Stimulated activated CD4-positive, alpha-beta T cell treated with anti-CD3 and anti-CD28 coated beads, TNF-alpha, amount 100 ng/mL, for 4 hours (primary cell): ENCODE data around the gene STT3B.

Experiments
- DNase-seq, 3 experiments: peaks; one replicate each; pipeline ENCODE4 v3.0.0-alpha.2; 2020; ENCODE audit warnings: low read depth in 3 of 3

Gene STT3B

GRCh38 chr3:31521468-31521867 lies 11.3 kb upstream of the STT3B start:
- no peak for DNase-seq

- no peak for DNase-seq
Observed at GRCh38 chr3:31522152-31522551, 10.6 kb upstream of the STT3B start.

- DNase-seq = no peak
Observed at GRCh38 chr3:31523543-31523942, 9.2 kb upstream of the STT3B start.

DNA sequence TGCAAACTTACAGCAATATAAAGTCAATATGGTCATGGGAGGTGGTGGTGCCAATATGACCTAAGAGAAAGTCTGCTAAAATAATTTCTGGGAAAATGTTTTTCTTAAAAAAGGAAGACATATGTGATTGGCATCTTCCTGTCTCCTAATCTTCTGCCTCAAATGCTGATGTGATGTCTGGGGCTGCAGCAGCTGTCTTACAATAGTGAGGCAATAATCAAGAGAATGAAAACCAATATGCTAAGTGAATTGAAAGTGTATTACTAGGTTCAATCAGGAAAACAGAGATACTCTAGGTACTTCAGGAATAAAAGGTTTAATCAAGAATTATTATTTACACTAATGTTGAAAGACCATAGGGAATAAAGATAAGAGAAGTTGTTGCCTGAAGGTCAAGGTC lies 7.2 kb upstream of the STT3B start:
- DNase-seq = no peak

DNA sequence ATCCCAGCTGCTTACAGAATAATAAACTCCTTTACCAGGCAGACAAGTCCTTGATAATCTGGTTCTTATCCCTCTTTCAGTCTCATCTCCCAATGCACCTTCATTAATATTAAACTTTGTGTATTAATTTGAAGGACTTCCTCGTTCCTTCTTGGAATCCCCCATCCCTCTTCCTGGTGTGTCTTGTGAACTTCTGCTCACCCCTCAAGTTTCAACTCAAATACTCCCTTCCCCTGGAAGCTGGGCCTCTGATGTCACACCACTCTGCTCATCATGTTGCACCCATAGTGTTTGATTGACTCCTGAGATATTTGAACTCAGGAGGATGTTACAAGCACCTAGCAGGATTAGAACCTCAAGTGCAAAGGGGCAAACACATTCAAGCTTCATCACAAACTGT lies 3.3 kb upstream of the STT3B start:
- no peak for DNase-seq

- DNase-seq = no peak
Observed at GRCh38 chr3:31530039-31530959, 2.4 kb upstream of the STT3B start.

DNA sequence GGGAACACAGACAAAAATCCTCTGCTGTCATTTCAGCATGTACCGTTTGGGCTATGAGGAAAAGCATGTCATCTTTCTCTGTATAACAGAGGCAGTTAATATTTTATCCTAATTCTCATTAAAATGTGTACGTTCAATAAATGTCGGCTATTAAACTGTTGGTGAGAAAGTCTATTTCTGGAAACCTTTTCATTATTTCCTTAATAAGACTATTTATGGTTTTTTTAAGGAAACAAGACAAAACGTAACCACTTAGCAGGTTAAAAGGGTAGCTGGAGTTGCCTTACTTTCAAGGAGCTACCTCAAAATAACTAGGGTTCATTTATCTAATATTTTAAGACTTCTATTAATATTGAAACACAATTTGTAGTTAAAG lies 1.8 kb upstream of the STT3B start:
- DNase-seq = no peak

DNA sequence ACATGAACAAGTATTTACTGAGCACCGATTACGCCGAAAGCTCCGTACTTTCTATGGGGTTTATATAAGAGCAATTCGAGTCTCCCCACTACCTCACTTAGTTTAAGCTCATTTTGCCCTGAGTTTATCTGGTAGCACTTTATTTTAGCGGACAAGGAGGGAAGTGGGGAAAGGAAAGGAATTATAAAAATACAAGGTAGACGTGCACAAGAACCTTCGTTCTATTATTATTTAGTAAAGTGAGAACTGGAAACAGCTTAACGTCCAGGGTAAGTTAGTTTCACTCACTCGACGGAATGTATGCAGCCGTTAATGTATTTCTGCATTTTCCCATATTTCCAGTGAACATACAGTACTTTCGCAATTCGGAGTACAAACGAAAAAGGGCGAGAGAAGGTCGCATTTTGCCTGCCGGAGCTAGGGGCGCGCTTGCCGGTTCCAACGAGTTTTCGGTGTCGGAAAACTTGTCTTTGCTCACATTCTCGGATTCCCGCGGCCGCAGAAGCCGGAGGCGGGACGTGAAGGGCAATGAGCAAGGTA lies 1.2 kb upstream of the STT3B start:
- DNase-seq = no peak

GRCh38 chr3:31531992-31532586 lies 636 bp upstream of the STT3B start:
- peak; percentile 98 for DNase-seq

DNA sequence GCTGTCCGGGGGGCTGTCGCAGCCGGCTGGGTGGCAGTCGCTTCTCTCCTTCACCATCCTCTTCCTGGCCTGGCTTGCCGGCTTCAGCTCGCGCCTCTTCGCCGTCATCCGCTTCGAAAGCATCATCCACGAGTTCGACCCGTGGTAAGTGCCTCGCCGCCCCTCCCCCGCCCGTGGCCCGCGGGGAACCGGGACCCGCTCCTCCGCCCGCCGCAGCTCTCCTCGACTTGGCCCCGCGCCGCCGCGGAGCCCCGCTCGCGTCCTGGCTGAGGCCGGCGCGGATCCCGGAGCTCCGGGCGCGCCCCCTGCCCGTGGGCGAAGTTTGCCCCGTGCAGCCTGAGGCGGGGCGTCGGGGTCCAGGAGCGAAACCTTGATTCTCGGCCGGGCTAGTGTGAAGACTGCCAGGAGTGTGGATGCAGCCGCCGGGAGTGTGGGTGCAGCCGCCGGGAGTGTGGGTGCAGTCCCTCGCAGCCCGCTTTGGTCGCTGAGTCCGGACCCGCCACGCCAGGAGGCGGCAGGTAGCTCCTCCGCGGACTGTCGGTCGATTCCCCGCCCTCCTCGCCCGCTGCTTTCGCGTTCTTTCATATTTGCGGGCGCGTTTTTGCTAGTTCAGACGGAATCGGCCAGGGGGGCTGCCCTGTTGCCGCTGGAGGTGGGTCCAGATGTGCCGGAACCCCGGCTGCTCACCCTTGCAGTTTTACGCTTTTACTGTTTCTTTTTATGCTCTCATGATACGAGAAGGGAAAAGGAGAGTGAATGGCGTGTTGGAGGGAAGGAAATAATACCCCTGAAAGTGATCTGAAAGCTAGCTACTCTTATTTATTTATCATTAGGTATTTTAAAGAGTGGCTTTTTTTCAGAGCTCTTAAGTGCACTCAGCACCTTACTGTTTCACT lies 692 bp downstream of the STT3B start:
- peak; percentile 21 to 42 (median 29) for DNase-seq

DNA sequence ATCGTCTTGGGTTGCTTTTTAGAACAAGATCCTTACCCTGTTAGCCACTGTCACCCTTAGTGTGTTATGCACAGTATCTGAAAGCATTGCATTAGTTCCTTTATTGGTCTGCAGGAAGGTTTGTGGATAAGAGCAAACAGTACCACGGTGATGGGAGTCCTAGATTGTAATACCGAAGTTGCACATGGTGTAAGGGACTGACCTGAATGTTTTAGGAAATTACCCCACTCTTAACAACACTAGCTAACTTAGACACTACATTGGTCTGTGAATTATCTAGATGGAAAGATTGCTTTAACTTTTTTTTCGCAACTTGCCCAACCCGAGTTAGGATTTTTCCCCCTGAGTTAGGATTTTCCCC lies 1.3 kb downstream of the STT3B start:
- no peak for DNase-seq

DNA sequence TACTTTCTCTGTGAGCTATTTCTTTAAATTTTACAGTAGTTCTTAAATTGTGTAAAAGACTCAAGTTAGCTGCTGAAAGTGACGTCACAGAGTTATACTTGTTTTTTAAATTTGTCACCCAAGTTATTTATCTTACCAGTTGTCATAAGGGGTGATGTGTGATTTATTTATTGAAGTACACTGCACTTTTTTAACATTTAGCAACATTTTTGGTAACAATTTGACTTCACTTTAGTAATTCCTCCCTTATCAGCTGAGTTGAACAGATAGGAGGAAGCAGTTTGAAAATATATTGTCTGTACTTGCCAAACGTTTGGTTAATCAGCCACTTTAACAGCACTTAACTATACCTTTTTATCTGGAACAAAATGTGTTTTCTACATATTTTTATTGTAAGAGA lies 3.8 kb downstream of the STT3B start:
- DNase-seq = no peak

DNA sequence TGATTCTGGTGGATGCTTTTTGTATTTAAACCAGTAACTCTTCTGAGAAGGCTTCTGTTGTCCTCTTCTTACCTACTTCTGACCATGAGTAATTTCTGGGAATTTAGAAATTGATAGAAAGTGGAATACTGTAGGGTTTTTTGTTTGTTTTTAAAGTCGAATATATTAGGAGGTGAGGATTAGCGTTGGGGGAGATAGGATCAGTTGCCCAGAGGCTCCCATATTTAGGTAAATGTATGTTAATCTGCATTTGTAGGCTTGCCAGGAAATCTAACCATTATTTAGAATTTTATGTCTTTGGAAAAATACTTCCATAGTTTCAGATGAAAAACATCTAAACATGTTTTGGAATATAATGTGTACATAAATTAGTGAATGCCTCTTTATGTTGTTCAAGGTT lies 6.1 kb downstream of the STT3B start:
- DNase-seq = no peak

DNA sequence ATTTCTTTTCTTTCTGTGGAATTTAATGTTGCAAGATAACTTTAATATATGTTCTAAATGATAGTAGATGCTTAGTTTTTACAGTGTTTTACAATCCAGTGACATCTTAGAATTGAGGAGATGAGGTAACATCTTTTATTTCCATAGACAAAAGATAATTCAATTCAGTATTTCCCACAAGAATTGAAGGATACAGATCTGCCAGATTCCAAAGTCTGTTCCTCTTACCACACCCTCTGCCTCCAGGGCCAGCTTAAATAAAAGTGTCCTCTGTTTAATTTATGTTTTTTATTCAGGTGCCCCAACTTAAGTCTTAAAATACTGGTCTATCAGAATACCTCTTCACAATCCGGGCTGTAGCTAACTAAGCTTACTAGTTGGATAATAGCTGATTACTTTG lies 6.5 kb downstream of the STT3B start:
- DNase-seq = no peak

DNA sequence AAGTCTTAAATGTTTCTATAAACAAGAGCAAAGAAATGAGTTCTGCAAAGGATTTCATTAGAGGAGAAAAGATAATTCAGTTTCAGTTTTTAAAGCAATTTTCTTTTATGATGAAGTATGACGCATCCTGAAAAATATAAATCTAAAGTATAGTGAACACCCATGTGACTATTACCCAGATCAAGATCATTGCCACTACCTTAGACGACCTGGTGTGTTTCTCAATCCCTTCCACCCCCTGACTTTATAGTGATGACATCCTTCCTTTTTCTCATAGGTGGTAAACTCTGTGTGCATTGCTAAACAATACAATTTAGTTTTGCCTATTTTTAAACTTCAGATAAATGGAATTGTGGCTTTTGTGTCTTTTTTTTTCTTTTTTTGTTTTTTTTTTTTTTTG lies 8.4 kb downstream of the STT3B start:
- no peak for DNase-seq

DNA sequence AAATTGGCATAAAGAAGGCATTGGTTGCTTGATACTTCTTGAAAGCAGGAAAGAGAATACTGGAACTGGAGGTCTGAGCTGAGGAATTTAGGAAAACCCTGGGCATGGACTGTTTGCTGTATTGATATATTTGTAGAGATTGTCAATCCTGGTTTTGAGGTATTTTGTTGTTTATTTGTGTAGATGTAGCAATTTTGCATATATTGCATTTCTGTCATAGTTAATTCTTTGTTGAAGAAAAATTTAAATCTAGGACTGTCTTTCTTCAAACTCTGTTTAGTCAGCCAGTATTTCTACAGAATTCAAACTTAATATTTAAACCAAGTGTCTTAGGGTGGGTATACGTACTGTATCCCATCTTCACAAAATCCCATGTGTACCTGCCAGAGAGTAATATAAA lies 9.5 kb downstream of the STT3B start:
- no peak for DNase-seq

DNA sequence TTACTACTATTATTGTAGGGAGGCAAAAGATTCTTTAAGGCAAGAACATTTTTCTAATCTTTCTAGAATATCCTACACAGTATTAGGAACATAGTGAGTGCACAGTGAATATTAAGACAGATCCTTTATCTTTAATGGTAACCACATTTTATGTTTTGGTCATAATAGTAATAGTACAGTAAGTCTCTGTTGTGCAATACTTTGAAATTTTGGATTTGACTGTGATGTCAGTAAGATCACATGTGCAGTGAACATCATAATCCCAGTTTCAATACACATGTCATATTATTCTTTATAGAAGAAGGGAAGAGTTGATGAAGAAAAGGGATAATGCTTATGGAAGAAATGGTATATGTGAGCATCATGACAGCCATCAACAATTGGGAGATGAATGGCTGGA lies 10.7 kb downstream of the STT3B start:
- no peak for DNase-seq

- DNase-seq = no peak
Observed at GRCh38 chr3:31544634-31545033, 11.9 kb downstream of the STT3B start.

DNA sequence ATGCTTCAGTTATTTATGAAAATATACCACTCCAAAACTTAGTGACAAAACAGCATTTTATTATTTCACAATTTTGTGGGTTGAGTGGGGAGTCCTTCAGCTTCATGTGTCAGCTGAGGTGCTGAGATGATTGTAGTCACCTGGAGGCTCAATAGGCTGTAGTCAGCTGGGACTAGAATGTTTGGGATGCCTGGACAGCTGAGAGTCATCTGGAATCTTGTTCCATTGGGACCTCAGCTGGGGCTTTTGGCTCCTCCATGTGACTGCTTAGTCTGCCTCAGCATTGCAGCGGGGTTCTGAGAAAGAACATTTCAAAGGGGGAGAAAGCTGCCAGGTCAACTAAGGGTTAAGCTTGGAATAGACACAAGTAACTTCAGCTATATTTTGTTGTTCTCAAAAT lies 13.4 kb downstream of the STT3B start:
- no peak for DNase-seq

- DNase-seq = no peak
Observed at GRCh38 chr3:31546725-31547124, 14.0 kb downstream of the STT3B start.

- no peak for DNase-seq
Observed at GRCh38 chr3:31550452-31551251, 17.9 kb downstream of the STT3B start.
